ENCODE measurements around the gene RFX2. TPM values are rescaled to one million over a fixed set of nuclear protein-coding genes. Genes with fewer than 3 reads are reported as not detected.

RFX2 gene
- total RNA-seq, 1 donor, result 10.7 TPM

- DNase-seq (ENCODE audit: low read depth), result no peak
- TF ChIP-seq, protein P1, sequence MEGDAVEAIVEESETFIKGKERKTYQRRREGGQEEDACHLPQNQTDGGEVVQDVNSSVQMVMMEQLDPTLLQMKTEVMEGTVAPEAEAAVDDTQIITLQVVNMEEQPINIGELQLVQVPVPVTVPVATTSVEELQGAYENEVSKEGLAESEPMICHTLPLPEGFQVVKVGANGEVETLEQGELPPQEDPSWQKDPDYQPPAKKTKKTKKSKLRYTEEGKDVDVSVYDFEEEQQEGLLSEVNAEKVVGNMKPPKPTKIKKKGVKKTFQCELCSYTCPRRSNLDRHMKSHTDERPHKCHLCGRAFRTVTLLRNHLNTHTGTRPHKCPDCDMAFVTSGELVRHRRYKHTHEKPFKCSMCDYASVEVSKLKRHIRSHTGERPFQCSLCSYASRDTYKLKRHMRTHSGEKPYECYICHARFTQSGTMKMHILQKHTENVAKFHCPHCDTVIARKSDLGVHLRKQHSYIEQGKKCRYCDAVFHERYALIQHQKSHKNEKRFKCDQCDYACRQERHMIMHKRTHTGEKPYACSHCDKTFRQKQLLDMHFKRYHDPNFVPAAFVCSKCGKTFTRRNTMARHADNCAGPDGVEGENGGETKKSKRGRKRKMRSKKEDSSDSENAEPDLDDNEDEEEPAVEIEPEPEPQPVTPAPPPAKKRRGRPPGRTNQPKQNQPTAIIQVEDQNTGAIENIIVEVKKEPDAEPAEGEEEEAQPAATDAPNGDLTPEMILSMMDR (IDR thresholded peaks at IDR 0.05; ENCODE audit: insufficient read depth, low read length), result no peak
- no peak overlapping the region for H3K4me3 ChIP-seq (ENCODE audit: low read depth, low read length)
These were observed 136.9 kb downstream of the RFX2 start for GRCh38 chr19:5973376-5973775.

DNA sequence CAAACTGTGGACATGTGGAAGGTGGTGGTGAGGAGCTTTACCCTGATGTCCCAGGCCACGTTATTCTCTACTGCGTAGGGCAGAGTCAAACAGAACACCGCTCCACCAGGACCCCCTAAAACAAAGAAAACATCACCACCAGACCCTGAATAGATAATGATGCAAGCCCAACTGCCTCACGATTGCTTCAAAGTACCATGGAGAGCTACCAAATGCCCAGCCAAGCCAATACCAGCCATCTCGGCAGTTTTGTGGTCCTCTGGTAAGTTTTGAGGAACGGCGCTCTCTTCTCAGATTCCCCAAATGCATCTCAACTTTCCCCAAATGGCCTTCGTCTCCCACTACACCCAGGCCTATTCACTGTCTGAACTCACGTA, 138.0 kb downstream of the RFX2 start:
- H3K4me3 ChIP-seq (ENCODE audit: low read depth, low read length), result no peak overlapping the region
- TF ChIP-seq, protein P1 (IDR thresholded peaks at IDR 0.05; ENCODE audit: insufficient read depth, low read length), result no peak
- no peak for DNase-seq (ENCODE audit: low read depth)

GRCh38 chr19:5971714-5972354, 138.5 kb downstream of the RFX2 start:
- no peak for DNase-seq (ENCODE audit: low read depth)
- H3K4me3 ChIP-seq (ENCODE audit: low read depth, low read length), result no peak overlapping the region
- TF ChIP-seq, protein P1 (IDR thresholded peaks at IDR 0.05; ENCODE audit: insufficient read depth, low read length), result no peak

DNA sequence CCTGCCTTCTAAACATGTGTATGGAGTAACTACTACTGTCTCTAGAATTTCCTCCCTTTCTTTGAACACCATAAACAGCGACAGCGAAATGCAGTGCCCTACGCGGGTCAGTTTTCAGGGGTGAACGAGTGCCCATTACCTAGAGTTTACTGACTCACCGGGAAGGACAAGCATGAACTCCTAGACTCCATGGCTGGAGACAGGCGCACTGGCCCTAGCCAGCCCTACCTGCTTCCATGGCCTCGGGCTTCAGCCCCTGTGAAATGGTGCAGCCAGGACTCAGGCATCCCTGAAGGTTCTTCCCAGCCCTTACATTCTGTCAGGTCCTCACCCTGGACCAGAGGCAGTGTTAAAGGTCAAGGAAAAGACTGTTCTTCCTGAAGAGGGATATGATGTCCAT, 140.8 kb downstream of the RFX2 start:
- H3K4me3 ChIP-seq (ENCODE audit: low read depth, low read length), result no peak overlapping the region
- TF ChIP-seq, protein P1 (IDR thresholded peaks at IDR 0.05; ENCODE audit: insufficient read depth, low read length), result no peak
- no peak for DNase-seq (ENCODE audit: low read depth)

DNA sequence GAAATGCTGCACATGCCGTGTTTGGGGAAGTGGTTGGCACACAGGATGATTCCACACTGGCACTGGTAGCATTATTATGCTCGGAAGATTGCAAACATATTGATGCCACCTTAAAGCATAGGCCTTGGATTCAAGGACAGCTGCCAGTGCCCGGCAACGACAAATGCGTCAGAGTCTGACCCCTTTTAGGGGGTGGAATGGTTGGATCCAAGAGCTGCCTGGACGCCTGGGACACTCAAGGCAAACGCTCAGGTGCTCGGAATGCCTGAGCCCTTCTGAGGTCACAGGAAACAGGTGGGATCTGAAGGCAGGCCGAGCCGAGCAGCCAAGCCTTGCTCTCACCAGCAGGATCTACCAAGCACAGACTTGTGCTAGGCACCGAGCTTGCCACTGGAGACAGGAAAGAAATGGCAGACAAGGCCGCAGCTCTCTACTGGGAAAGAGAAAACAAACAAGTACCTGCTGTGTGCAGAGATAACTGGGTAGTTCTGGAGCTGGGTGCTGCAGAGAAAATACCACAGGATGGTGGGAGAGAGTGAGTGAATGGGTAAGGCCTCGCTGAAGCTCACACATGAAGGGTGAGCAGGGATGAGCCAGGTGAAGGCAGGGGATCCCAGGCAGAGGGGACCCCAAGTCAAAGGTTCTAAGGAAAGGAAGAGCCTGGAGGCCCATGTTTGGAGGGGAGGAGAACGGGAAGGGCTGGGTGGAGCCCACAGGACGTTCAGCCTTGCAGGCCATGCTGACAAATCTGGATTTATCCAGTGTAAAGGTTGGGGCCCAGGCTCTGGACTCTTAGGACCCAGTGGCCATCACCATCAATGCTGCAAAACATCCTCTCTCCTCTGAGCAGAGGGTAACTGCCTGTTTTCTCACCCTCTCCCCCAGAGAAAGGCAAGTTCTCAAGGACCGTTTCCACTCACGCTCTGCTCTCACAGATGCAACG, 141.6 kb downstream of the RFX2 start:
- H3K4me3 ChIP-seq (ENCODE audit: low read depth, low read length), result no peak overlapping the region
- DNase-seq (ENCODE audit: low read depth), result no peak
- TF ChIP-seq, protein P1 (IDR thresholded peaks at IDR 0.05; ENCODE audit: insufficient read depth, low read length), result no peak

- H3K4me3 ChIP-seq (ENCODE audit: low read depth, low read length), result no peak overlapping the region
- TF ChIP-seq, protein P1 (IDR thresholded peaks at IDR 0.05; ENCODE audit: insufficient read depth, low read length), result peak; percentile 90
- DNase-seq (ENCODE audit: low read depth), result peak; percentile 85
These were observed 142.3 kb downstream of the RFX2 start for GRCh38 chr19:5967994-5968430.

Measured in fibroblast of the aortic adventitia (primary cell).